Esophagus muscularis mucosa (tissue), 4 donors: ENCODE measurements around the gene TACC2. TPM values are rescaled to one million over a fixed set of nuclear protein-coding genes. Genes with fewer than 3 reads are reported as not detected.

Experiments
- DNase-seq: peaks from one replicate; pipeline ENCODE4 v3.0.0-alpha.2; 2017; ENCODE audit errors: extremely low spot score
- H3K27ac ChIP-seq, 4 donors: fragments of 200-600 bp; sonication (generic); replicated peaks in 1 of 4; 1 replicate in 3 of 4; 2 replicates in 1 of 4; pipeline ENCODE4 v1.5.1; 2016 to 2019; ENCODE audit warnings: mild to moderate bottlenecking in 1 of 4
- H3K27me3 ChIP-seq, 4 donors: fragments of 200-600 bp; sonication (generic); one replicate each; pipeline versions ENCODE4 v1.5.1 to v1.6.0; 2016 to 2019
- H3K36me3 ChIP-seq, 4 donors: fragments of 200-600 bp; sonication (generic); one replicate each; pipeline ENCODE4 v1.5.1; 2016 to 2019
- H3K4me1 ChIP-seq, 4 donors: fragments of 200-600 bp; sonication (generic); one replicate each; pipeline ENCODE4 v1.5.1; 2016 to 2019
- H3K4me3 ChIP-seq, 4 donors: fragments of 200-600 bp; sonication (generic); 1 replicate in 2 of 4; 2 replicates in 2 of 4; pipeline ENCODE4 v1.5.1; 2016 to 2019; ENCODE audit warnings: mild to moderate bottlenecking in 4 of 4, moderate library complexity in 1 of 4
- H3K9me3 ChIP-seq, 4 donors: fragments of 200-600 bp; sonication (generic); 1 replicate in 3 of 4; 2 replicates in 1 of 4; pipeline ENCODE4 v1.5.1; 2016 to 2019
- EP300 ChIP-seq: sonication (generic); formaldehyde crosslinking; IDR thresholded peaks from one replicate; pipeline ENCODE4 v1.6.1; 2017; ENCODE audit warnings: antibody characterized with exemption
- POLR2A ChIP-seq: fragments of 450-650 bp; IDR thresholded peaks from one replicate; pipeline ENCODE4 v1.6.1; 2017; ENCODE audit warnings: antibody characterized with exemption, moderate library complexity, mild to moderate bottlenecking, low read depth
- POLR2AphosphoS5 ChIP-seq, 2 donors: sonication (generic); formaldehyde crosslinking; IDR thresholded peaks; one replicate each; pipeline ENCODE4 v1.6.1; 2017; ENCODE audit warnings: antibody characterized with exemption in 2 of 2
- WGBS: methylation state at CpG from one replicate; pipeline ENCODE4 v1.1.5; 2018; 5-methylcytosine and 5-hydroxymethylcytosine counted together
- intact Hi-C: fragments of 100-400 bp; cut with DNase I; formaldehyde crosslinking; loops from one replicate; pipeline ENCODE4 v1.15.1; 2023
- total RNA-seq, 4 donors: library from RNA; depleted of rRNA; stranded (reverse); fragments of >200 nt; gene quantifications; one replicate each; pipeline versions ENCODE4 v1.1.0 to v1.2.1, GENCODE V29; 2016
- TF ChIP-seq, protein P1 (sequence below), 3 experiments: fragments of 200-600 bp in 2 of 3; fragments of 450-650 bp in 1 of 3; sonication (generic) in 2 of 3; IDR thresholded peaks; one replicate each; pipeline ENCODE4 v1.5.1; 2017 to 2019; ENCODE audit warnings: antibody characterized with exemption in 3 of 3, mild to moderate bottlenecking in 2 of 3, moderate library complexity in 1 of 3

The TACC2 gene
- total RNA-seq, 4 donors from 2014 or later: 53.7 to 99.4 (median 75.6) TPM

DNA sequence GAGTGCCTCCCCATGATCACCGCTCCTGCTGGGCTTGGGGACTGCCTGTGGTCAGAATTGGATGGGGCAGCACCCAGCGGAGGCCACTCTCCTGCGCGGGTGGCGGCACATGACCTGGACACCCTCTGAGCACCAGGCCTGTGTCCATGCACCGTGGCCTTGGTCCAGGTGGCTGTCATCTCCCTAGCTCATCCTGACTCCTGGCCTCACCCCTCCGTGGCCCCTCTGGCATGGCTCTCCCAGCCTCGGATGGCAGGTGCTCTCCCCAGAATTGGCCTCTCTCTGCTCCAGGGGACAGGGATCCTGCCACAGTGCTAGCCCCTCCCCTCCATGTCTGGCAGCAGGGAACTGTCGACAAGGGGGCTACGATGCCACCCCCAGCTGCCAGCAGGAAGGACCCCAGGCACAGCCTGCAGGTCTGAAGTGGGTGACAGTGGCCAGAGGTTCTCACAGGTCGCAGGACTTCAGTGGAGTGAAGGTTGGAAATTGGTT is 244.9 kb downstream of the TACC2 start:
- DNase-seq: no peak
- Histone ChIP-seq H3K4me3 (no peak overlapping the region), H3K4me1 (peaks cover 5 to 13% (median 9%) of the 10 kb centered on the region in 4 donors), H3K27ac (peak overlapping the region in 1 of 4 donors; percentile 44), H3K27me3 (no peaks in the 10 kb centered on the region), H3K36me3 (peaks cover 18 to 90% (median 81%) of the 10 kb centered on the region in 4 donors), H3K9me3 (no peaks in the 10 kb centered on the region)
- 89% methylated on average over 9 of the region's 11 CpGs for WGBS
- TF ChIP-seq POLR2A: no peak
- TF ChIP-seq POLR2AphosphoS5 (IDR thresholded peaks at IDR 0.05): no peak
- TF ChIP-seq, protein P1, sequence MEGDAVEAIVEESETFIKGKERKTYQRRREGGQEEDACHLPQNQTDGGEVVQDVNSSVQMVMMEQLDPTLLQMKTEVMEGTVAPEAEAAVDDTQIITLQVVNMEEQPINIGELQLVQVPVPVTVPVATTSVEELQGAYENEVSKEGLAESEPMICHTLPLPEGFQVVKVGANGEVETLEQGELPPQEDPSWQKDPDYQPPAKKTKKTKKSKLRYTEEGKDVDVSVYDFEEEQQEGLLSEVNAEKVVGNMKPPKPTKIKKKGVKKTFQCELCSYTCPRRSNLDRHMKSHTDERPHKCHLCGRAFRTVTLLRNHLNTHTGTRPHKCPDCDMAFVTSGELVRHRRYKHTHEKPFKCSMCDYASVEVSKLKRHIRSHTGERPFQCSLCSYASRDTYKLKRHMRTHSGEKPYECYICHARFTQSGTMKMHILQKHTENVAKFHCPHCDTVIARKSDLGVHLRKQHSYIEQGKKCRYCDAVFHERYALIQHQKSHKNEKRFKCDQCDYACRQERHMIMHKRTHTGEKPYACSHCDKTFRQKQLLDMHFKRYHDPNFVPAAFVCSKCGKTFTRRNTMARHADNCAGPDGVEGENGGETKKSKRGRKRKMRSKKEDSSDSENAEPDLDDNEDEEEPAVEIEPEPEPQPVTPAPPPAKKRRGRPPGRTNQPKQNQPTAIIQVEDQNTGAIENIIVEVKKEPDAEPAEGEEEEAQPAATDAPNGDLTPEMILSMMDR (IDR thresholded peaks at IDR 0.05): no peak
- TF ChIP-seq EP300: no peak
- intact Hi-C loops: no loop called here

DNA sequence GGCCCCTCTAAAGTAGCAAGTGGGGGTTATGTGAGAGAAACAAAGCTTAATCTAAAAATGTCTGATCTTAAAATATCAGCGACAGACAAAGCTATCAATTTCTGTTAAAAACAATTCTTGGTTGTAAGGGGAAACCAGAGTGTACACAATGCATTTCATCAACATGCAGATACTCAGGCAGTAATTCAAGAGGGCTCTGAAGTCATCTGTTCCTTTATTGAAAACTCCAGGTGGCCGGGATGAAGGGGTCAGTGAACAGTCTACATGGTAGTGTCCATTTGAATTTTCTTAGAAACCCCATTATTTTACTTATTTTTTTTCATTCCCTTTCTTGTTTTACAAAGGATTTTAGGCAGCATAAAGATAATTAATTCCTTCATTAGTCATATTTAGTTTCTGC is 245.5 kb downstream of the TACC2 start:
- DNase-seq: no peak
- intact Hi-C loops: no loop called here
- no peaks in the 10 kb centered on the region for H3K9me3 ChIP-seq
- H3K36me3 ChIP-seq: peaks cover 18 to 90% (median 81%) of the 10 kb centered on the region in 4 donors
- peaks cover 6 to 13% (median 10%) of the 10 kb centered on the region in 4 donors for H3K4me1 ChIP-seq
- no peaks in the 10 kb centered on the region for H3K27me3 ChIP-seq
- no peak overlapping the region for H3K27ac ChIP-seq
- H3K4me3 ChIP-seq: no peak overlapping the region
- 79% methylated on average over 2 of the region's 2 CpGs for WGBS
- TF ChIP-seq, protein P1 (IDR thresholded peaks at IDR 0.05): no peak
- TF ChIP-seq POLR2AphosphoS5 (IDR thresholded peaks at IDR 0.05): no peak
- TF ChIP-seq EP300: no peak
- no peak for TF ChIP-seq POLR2A

DNA sequence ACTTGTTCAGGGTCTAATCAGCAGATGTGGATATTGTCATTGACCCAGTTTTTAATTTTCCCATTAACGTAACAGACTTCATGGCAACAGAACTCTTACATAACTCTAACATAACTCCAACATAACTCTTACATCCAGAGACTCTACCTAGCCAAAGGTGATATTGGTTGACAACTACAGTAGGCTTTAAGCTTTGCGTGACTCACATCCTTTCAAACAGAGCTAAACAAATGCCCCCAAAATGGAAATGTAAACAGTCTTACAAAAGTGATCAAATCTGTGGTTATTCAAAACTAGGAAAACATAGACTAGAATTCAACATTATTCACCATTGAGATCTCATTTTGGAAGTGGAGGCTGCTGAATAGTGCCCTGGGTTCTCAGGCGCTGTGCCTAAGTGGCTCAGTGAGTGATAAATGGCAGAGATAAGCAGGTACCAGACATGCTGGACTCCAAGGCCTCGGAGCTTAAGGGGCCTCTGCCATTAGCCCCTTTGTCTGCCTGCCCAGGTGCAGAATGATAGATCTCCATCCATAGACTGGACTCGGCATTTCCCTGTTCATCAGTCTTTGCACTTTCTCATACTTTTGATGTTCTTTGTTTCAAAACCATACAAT is 247.8 kb downstream of the TACC2 start:
- Histone ChIP-seq H3K9me3 (no peaks in the 10 kb centered on the region), H3K4me1 (peaks cover 10 to 15% (median 14%) of the 10 kb centered on the region in 4 donors), H3K4me3 (no peak overlapping the region), H3K27me3 (no peaks in the 10 kb centered on the region), H3K27ac (no peak overlapping the region), H3K36me3 (peaks cover 29 to 90% (median 80%) of the 10 kb centered on the region in 4 donors)
- TF ChIP-seq, protein P1 (IDR thresholded peaks at IDR 0.05): no peak
- TF ChIP-seq POLR2AphosphoS5 (IDR thresholded peaks at IDR 0.05) (no peak), POLR2A (no peak)
- DNase-seq: no peak
- WGBS: 93% methylated on average over 5 of the region's 5 CpGs
- intact Hi-C loops: no loop called here

DNA sequence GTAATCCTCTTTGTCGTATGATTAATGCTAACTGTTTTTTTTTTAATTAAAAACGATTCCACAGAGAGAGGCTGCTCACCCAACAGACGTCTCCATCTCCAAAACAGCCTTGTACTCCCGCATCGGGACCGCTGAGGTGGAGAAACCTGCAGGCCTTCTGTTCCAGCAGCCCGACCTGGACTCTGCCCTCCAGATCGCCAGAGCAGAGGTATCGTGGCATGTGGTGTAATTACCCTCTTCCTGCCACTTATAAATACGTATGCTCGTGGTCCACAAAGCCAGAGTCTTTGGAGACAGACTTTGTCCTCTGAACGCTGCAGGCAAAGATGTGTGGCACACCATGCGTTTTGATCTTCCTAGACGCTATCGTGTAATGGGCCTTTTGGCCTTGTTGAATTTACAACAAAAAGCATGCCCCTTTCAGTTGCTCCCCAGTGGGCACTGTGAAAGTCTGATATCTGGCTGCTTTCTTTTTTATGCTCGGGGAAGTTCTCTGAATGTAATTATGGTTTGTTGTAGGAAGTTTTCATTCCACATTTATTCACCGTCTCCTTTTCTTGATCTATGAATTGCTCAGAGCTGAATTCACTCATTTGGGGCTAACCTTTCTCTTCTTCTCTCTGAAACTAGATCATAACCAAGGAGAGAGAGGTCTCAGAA is 248.5 kb downstream of the TACC2 start:
- 83% methylated on average over 17 of the region's 17 CpGs for WGBS
- Histone ChIP-seq H3K27me3 (no peaks in the 10 kb centered on the region), H3K9me3 (no peaks in the 10 kb centered on the region), H3K4me3 (no peak overlapping the region), H3K36me3 (peaks cover 36 to 90% (median 80%) of the 10 kb centered on the region in 4 donors), H3K27ac (no peak overlapping the region), H3K4me1 (peaks cover 6 to 13% (median 11%) of the 10 kb centered on the region in 4 donors)
- intact Hi-C loops: no loop called here
- no peak for TF ChIP-seq POLR2AphosphoS5 (IDR thresholded peaks at IDR 0.05)
- TF ChIP-seq, protein P1 (IDR thresholded peaks at IDR 0.05): no peak
- no peak for TF ChIP-seq EP300
- TF ChIP-seq POLR2A: no peak
- no peak for DNase-seq
